Limb (tissue), 2 donors: ENCODE results near the gene KLC1.

Experiments
- DNase-seq, 2 donors: peaks; one replicate each; pipeline ENCODE4 v3.0.0-alpha.2; 2016; ENCODE audit errors: extremely low spot score in 2 of 2

KLC1 gene

DNA sequence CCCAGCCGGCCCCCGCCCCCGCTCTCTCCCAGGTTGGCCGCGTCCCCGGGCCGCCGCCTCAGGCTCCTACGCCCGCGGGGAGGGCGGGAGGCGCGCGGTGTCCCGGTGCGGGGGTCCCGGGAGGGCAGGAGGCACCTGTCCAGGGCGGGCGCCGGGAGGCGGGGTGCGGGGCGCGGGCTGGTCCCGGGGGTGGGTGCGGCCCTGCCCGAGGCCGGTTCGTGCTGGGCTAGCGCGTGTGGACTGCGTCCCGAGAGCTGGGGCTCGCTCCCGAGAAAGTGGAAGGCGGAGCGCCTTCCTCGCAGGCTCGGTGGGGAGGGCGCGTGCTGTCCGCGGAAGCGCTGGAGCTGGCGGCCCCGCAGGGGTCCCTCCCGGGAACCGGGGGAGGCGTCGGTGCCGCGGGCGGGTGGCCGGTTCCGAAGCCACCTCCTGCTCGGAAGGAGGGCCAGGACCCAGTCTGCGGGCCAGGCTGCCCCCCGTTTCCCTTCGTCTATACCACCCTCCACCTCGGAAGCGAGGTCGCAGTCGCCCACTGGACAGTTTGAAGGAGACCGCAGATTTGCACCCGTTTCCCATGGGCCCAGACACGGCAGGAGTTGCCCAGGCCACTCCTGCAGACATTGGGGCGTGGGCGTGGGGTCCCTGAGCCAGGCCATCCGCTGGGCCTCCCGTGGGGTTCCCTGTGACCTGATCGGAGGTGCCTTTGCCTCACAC lies 87.2 kb downstream of the KLC1 start:
- peak in 1 of 2 donors; percentile 71 for DNase-seq

DNA sequence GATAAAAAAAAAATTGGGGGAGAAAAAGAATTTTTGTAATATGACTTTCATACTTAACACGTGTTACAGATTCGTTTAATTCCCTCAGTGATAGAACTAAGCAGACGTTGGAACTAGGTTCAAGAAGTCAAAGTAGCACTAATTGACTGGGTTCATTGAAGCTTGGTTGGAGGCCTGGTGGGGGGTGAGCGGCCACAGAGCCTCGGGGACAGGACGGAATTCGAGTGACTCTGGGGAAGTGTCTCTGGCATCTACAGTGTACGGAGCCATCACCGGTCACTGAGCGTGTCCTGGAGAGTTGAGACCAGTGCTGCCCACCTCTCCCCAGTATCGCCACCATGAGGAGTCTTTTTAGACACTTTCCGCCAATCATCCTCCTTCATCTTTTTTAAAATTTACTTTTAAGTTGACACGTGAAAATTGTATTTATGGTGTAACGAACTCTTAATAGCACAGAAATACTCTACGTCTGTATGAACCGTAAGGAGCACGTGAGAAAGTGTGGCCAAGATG lies 87.9 kb downstream of the KLC1 start:
- DNase-seq = no peak

DNA sequence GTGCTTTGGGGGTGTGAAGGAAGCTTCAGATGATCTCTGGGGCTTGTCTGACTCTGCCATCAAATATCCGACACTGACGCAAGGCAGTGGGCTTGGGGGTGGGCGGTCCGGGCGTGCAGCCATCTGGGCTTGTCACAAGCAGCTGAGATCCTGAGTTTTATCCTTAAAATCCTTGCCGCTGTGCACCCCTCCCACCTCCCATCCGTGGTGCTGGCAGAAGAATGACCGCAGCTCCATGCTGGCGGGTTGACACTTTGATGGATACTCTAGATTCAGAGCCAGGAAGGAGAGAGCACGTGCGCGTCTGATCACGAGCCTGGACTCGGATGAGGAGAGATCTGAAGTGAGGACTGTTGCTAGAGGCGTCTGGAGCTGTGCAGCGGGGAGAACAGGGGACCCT lies 89.6 kb downstream of the KLC1 start:
- DNase-seq = peak in 1 of 2 donors; percentile 64

DNA sequence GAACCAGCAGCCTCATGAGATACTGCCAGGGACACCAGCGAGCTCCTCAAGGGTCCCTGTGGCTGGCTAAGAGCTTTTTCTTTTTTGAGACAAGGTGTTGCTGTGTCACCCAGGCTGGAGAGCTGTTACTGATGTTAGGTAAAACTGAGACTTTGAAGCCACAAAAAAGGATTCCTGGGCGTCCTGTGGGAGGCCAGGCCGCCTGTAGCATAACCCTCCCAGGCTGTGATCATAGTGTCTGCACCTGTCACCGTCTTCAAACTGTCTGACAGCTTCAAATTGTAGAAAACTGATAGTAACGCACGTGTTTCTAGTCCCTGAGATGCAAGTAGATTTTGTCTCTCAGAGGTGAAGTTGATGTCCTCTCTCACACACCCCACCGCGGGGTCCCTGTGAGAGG lies 90.7 kb downstream of the KLC1 start:
- no peak for DNase-seq

DNA sequence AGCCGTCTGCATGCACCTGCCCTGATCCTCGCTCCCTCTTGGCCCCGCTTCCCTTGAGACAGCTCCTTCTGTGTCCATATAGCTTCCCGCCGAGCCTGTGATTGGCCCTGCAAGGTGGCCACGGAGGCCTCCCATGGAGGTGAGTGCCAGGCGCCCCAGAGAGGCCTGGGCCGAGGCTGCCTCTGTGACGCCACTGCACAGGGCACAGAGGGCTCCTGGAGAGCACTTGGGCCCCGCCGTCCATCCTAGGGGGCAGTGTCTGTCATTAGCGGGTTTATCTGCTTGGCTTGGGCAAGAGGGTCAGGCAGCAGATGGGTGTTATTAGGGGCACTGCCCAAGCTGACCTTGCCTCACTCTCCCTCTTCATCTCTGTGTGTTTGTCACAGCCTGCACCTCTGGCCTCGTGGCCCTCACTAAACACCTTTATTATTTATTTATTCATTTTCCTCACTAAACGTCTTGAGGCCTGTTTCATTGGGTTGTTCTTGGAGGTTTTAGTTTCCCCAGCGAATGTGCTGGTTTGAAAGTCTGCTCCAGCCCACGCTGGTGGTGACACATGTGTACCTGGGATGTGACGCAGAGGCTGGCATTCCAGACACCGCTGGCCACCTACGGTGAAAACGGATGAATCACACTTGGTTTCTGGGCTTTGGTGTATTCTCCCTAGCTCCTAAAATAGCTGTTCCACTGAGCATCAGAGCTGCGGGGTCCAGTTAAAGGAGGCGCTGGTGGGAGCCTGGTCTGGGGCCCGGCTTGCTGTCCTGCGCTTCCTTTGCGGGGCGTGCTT lies 92.5 kb downstream of the KLC1 start:
- DNase-seq = no peak

DNA sequence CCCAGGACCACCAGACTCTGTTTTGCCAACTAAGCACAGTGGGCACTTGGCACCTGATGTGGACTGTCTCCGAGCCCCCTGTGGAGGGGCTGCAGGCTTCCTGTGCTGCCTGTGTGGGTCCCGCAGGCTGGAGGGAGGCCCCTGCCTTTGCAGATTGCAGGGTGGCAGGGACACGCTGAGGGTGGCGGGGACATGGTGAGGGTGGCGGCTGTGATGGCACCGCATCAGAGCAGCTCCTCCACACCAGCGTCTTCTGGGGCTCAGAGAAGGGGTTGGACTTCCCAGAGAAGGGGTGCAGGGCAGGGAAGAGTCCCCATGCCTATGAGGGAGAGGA lies 94.7 kb downstream of the KLC1 start:
- no peak for DNase-seq

DNA sequence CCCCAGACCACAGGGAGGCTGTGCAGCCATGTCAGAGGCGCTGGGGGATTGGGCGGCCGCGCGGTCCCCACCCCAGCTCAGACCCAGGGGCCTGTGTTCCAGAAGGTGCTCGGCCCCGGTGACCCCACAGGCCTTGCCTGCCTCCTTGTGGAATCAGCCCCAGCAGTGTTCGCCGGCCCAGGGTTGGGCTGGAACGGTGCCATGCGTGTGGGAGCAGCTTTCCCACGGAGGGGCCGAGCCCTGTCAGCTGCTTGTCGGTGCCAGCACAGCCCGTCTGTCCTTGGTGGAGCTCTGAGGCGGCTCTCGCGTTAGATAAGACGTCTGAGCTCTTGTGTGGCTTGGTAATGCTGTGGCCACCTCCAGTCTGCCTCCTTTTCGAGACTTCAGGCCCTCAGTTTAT lies 95.1 kb downstream of the KLC1 start:
- DNase-seq = peak in 1 of 2 donors; percentile 15

DNA sequence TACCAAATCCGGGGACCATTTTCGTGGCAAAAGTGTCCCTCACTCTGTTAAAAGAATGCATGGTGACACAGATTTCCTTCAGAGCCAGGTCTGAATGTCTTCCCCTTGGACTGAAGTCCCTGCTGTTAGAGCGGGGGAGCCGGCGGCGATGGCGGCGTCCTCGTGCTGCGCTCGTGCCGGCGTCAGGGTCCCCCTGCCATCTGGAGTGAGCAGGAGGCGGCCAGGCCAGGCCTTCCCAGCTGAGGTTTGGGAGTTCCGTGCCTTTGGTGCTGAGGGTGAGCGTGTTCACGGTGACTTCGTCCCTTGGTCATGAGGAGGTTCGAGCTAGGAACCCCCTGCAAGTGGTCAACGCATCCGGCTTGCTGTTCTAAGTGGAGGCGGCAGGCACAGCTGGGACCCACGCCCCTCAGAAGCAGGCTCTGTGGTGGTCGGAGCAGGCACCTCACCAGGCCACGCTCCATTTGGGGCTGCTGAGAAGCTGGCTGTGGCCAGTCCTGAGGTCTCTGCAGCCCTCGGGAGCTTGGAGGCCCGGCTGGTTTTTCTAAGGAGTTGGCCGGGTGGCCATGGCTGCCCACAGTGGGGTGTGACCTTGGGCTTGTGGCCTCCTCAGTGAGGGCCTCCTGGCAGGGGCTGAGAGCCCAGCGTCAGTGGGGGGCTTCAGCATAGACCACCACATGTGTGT lies 96.1 kb downstream of the KLC1 start:
- DNase-seq = no peak

DNA sequence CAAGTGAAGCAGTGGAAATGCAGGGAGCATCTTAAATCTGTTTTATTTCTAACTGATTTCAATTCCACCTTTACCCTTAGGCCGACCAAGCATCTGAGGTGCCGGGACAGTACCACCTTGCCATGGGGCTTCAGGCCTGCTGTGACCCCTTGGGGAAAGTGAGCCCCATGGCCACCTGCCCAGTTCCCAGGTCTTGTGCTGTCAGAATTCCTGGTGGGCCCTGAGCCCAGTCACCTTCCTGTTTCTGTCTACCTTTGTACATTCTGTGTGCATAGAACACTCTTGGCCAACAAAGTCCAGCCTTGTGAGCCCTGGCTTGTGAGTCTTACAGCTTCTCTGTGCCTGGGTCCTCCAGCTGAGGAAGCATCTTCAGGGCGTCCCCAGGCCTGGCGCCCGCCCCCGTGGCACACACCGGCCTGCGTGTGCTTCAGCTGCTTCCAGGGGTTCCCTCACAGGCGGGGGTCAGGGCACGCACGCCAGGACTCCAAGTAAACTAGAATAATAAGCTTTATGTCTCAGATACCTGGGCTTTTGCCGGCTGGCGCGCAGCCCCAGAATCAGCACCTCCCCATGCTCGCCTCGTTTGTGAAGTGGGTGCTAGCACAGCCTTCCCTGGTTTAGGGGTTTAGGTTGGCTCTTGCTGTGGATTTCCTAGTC lies 96.9 kb downstream of the KLC1 start:
- no peak for DNase-seq

DNA sequence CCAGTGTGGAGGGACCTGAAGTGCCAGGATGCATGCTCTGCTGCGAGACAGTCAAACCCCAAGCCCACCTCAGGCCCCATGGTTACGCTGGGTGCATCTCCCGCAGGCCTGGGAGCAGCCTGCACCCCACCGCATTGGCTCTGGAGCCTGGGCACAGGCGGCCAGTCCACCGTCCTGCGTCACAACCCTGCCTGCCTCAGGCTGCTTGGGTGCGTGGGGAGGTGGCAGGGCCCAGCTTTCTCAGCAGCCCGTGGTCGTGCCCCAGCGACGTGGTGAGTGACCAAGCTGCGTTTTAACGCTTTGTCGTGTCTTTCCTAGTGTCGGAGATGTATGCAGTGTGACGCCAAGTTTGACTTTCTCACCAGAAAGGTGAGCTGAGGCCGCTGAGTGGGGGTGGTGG lies 97.5 kb downstream of the KLC1 start:
- DNase-seq = no peak

DNA sequence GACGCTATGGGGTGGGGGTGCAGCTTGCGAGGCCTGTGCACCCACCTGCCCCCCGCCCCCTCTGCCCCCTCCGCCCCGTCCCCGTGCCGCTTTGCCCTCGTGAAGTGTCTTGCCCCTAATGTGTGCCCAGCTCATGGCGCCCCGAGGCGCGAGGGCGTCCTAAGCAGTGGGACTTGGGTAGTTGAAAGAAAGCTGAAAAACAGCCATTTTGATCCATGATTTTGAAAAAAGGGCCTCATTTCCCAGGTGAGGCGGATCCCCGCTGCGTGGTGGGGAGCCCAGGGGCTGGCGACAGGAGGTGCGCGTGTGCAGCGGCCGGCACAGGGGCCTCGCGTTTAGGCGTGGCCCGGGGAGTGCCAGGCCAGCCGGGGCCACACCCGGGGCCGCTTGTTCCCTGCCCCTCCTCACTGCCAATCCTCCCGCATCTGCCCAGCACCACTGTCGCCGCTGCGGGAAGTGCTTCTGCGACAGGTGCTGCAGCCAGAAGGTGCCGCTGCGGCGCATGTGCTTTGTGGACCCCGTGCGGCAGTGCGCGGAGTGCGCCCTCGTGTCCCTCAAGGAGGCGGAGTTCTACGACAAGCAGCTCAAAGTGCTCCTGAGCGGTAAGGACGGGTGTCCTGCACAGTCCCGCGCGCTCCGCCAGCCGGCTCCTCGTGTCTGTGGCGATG lies 98.4 kb downstream of the KLC1 start:
- peak in 1 of 2 donors; percentile 57 for DNase-seq

DNA sequence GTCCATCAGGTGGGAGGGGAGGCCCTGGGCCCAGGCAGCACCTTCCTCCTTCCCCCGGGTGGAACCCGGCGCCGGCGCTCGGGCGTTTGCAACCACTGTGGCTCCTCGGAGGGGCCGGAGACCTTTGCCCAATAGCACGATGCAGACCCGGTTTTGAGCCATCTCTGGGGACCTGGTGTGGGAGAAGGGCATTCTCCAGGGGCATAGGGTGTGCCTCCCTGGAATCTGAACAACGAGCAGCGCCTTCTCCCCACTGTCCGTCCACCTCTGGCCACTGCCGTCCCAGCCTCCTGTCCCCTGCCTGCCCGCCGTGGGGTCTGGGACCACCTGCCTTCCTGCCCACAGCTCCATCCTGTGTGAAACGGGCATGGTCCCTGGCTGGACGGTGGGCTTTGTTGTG lies 99.1 kb downstream of the KLC1 start:
- DNase-seq = no peak

DNA sequence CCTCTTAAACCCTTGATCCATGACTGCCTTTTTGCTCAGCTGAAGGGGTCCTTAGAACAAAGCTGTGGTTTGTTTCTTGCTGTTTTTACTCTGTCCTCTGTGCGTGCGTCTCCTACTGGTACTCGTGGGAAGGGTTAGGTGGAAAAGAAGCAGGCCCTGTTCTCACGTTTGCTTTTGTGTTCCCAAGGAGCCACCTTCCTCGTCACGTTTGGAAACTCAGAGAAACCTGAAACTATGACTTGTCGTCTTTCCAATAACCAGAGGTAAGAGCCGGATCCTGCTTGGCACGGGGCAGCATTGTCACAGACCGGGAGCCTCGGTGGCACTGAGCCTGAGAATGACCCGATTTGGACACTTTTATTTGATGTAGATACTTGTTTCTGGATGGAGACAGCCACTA lies 99.7 kb downstream of the KLC1 start:
- DNase-seq = no peak

DNA sequence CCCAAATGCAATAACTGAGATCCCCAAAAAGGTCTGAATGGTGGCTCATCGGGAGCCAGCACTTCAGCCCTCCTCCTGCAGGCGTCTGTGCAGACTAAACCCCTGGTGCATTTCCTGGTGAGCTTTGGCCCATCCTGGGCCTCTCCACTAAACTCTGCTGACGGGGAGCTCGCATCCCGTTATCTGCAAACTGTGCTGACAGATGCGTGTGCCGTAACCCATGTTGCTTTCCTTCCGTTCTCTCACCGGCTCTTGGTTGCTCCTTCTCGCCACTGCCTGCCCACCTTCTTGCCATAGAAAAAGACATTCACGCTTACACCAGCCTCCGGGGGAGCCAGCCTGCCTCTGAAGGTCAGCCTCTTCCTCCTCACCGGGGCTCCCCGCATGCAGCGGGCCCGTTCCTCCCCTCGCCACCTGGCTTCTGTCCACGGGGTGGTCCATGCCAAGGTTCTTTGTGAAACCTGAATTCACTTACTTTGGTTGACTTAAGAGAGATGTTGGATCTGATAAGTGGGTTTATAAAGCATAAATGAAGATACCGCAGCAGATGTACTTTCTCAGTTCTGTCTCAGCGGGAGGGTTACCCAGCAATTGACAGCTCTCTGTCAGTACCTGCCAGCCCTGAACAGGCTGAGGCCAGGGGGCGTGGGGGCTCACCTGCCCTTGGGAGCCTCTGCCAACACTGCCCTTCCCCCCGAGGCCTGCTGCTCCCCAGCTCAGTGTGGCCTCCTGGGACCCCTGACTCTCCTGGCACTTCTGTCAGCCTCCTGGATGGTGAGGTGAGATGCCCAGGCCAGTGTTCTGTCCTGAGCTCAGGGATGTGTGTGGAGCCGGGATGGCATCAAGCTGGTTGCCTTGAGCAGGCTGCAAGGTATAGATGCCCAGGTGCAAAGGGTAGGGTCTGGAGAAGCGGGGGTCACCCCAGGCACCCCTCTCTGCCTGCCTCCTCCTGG lies 100.8 kb downstream of the KLC1 start:
- peak in 1 of 2 donors; percentile 20 for DNase-seq

DNA sequence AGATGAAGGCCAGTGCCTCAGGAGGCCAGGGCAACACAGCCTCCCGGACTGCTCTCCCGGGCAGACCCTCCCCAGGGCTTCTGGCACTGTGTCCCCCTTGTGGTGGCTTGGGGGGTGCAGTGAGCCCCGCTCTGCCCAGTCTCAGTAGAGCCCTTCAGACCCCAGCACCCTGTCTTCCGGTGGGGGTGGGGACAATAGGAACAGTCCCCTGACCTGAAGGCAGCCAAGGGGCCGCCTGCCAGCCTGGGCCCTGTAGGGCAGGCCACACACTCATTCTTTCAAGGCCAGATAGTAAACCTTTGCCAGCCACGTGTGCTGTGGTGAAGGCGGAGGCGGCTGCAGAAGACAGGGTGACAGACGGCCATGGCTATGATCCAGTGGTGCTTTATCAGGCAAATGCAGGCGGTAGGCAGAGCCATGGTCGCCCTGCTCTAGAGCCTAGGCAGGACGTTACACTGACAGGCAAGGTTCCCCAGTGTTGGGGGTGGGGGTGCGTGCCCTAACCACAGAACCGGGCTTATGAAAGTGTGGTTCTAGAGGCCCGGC lies 101.6 kb downstream of the KLC1 start:
- DNase-seq = peak in 1 of 2 donors; percentile 29

DNA sequence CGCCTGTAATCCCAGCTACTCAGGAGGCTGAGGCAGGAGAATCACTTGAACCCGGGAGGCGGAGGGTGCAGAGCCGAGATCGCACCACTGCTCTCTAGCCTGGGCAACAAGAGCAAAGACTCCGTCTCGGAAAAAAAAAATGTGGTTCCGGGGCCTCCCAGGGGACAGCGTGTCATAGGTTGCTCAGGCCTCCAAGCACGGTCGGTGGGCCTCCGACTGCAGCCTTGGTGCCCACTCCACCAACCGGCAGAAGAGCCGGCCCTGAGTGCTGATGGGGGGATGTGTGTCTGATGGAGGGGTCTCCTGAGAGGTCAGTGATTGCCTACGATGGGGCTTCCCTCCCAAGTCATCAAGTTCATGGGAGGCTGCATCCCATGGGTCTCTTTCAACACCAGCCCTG lies 102.5 kb downstream of the KLC1 start:
- DNase-seq = no peak

DNA sequence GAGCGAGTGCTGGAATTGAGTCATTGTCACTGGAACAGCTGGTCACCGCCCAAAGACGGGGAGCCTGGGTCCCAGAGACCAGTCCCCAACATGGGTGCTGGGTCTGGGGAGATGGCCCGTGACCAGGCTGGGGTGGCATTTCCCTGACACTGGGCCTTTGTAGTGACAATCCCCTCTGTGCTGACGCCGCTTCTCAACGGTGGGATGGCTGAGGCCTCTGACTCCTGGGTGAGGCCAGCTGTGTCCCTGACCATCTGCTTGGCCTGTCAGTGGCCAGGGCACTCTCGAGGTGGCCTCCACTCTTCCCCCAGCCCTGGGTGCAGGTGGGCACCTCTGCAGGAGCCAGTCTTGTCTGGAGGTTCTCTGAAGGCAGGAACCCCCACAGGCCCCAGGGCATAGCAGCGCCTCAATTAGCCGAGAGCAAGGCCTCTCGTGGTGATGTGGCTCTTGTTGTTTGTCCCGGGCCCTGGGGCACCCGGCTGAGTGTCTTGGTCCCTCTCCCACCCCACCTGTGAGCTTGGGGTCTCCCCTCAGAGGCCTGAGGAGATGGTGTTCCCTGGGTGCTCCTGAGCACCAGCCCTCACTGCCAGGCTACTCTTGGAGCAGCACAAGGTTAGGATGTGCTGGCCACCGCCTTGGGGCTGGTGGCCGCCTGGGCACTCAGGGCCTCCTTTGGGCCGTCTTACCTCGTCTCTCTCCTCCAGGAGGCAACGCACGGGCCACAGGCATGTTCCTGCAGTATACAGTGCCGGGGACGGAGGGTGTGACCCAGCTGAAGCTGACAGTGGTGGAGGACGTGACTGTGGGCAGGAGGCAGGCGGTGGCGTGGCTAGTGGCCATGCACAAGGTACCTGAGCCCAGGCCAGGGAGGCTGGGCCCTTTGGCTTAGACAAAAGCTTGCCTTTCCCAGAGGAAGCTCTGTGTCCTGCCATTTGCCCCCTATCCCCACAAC lies 103.2 kb downstream of the KLC1 start:
- no peak for DNase-seq

DNA sequence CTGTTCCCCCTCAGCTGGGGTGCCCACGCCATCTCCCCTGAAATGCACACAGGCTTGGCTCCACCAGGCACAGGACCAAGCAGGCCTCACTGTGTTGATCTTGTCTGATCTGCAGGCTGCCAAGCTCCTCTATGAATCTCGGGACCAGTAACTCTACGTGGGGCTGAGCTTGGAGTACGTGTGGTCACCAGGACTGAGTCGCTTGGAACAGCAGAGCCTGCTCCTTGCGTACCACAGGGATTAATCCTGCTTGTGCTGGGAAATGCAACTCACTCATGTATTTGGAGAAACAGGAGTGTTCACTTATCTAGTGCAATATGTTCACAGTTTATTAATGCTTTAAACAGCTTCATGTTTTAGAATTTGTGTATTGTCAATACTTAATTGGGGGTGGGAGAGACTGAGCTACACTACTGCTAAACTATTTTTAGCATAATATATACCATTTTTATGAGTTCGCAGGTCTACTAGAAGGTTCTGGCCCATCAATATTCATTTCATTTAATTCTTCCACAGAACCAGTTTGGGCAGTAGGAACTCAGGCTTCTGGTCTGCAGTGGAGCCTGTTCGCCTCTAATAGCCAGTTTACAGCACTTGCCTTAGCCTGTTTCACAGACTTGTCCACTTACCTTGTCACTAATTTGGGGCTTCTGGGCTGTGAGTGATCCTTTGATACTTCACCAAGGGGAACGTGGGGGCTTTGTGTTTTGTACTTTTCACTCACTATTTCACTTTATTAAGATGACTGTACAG lies 104.0 kb downstream of the KLC1 start:
- no peak for DNase-seq
